Hematopoietic multipotent progenitor cell treated with erythropoietin and hydrocortisone succinate and interleukin-3 and kit ligand, for 6 days (in vitro differentiated cells): ENCODE measurements around the gene POU1F1.
"Not testable (repeated sequence)": the region's sequence is repeated elsewhere in the genome, so short reads cannot be mapped to it uniquely, and the experiment has no call there.

Source experiments
- DNase-seq: peaks from one replicate; pipeline ENCODE4 v3.0.0-alpha.2; 2015

POU1F1 gene

GRCh38 chr3:87248831-87249230 is 27.6 kb downstream of the POU1F1 start:
- no peak for DNase-seq

GRCh38 chr3:87248231-87248630 is 28.2 kb downstream of the POU1F1 start:
- DNase-seq = not testable (repeated sequence)

- no peak for DNase-seq
Measured at GRCh38 chr3:87247430-87247773, 29.0 kb downstream of the POU1F1 start.

GRCh38 chr3:87246662-87247429 is 29.5 kb downstream of the POU1F1 start:
- no peak for DNase-seq

- no peak for DNase-seq
Measured at GRCh38 chr3:87236093-87236492, 40.3 kb downstream of the POU1F1 start.

- DNase-seq = no peak
Measured at GRCh38 chr3:87233805-87234204, 42.6 kb downstream of the POU1F1 start.

- no peak for DNase-seq
Measured at GRCh38 chr3:87229113-87229512, 47.3 kb downstream of the POU1F1 start.

- DNase-seq = no peak
Measured at GRCh38 chr3:87228316-87228715, 48.1 kb downstream of the POU1F1 start.

- no peak for DNase-seq
Measured at GRCh38 chr3:87227835-87228144, 48.6 kb downstream of the POU1F1 start.

GRCh38 chr3:87227104-87227834 is 49.1 kb downstream of the POU1F1 start, which contains the start of gene CHMP2B:
Gene CHMP2B (plus strand): TSS chr3:87227309. CDS start chr3:87227523, 214 bp downstream.
- peak; percentile 93 for DNase-seq

- peak; percentile 20 for DNase-seq
Measured at GRCh38 chr3:87225659-87226058, 50.7 kb downstream of the POU1F1 start.

- no peak for DNase-seq
Measured at GRCh38 chr3:87219611-87220010, 56.8 kb downstream of the POU1F1 start.

GRCh38 chr3:87218560-87218959 is 57.8 kb downstream of the POU1F1 start:
- no peak for DNase-seq
